DMS114 treated with DMSO at 0.1 percent for 48 hours (cell line): ENCODE results near the gene CYP26C1.

Experiments used
- DNase-seq: peaks from one replicate; lab custom pipeline; 2025; ENCODE audit not compliant: unreplicated experiment; lab: John Stamatoyannopoulos, UW

The CYP26C1 gene

DNA sequence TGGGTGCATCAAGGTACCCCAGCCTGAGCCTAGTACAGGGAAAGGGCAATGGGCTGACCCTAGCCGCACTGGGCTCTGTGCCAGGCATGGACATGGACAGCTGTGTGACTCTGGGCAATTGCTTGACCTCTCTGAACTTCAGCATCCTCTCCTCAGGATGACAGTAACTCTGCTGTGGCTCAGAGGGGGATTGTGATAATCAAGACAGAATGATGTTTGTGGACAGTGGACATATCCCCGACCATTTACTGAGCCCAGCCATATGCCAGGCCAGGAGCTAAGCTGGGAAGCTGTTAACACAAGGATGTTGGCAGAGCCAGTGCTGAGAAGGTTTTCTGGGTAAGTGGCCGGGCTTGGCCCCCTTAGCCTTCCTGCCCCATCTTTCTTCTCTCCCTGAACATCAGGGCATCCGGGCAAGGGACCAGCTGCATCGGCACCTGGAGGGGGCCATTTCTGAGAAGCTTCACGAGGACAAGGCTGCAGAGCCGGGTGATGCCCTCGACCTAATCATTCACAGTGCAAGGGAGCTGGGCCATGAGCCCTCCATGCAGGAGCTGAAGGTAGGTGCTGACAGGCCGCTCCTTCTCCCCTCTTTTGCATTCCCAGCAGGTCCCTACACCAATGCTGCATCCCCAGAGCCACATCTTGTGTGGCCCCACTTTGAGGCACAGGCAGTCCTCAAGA lies 3.5 kb downstream of the CYP26C1 start:
- DNase-seq = no peak

DNA sequence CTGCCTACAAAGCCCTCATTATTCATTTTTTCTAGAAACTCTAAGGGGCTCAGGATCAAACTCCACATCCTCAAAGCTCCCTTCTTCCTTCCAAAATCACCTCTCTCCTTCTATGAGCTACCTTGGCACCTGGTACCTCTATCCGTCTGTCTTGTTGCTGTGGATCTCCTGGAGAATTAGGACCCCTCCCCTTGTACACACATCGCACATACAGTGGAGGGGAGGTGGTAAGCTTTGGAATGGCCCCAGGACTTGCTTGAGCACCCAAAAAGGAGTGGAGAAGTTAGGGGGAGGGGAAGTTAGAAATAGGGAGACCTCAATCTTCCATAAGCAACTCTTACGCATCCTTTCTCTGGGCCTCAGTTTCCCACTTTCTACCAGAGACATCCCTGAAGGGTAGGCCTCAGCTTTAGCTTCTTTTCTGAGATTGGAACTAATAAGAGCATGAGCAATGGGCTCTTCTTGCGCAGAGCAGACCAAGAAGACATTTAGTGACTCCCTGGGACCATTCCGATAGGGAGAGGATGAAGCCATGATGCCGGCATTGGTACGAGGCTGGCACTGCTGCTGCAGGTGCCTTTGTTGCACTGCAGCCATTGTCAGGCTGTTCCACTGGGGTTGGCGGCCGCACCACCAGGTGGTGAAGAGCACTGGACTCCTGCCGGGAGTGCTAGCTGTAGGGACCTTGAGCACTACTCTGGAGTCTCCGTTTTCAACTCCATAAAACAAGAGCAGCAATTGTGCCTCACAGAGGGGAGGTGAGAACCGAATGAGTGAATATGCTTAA lies 4.5 kb downstream of the CYP26C1 start:
- DNase-seq = no peak

DNA sequence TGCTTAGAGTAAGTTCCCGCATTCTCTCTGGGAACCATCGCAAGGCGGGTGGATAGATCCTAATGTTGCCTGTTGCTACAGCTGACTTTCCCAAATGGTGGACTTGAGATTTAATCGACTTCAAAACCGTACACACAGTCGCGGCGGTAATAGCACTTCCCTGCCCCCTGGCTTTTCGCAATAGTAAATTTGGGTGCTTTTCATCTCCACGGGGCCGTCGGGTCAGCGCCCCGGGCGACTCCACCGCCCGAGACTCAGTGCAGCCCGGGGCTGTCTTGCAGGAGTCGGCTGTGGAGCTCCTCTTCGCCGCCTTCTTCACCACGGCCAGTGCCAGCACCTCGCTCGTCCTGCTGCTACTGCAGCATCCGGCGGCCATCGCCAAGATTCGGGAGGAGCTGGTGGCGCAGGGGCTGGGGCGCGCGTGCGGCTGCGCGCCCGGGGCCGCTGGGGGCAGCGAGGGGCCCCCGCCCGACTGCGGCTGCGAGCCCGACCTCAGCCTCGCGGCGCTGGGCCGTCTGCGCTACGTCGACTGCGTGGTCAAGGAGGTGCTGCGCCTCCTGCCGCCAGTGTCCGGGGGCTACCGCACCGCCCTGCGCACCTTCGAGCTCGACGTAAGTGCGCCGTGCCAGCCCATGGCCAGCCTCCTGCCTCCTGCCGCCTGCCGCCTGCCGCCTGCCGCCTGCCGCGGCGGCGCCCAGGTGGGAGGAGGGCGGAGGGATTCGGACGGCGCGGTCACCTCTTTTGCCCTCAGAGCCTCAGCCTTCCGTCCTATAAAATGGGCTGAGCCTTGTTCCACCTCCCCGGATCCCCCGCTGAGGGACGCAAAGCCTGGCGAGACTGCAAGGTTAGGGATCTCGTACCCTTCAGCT lies 5.3 kb downstream of the CYP26C1 start:
- no peak for DNase-seq

DNA sequence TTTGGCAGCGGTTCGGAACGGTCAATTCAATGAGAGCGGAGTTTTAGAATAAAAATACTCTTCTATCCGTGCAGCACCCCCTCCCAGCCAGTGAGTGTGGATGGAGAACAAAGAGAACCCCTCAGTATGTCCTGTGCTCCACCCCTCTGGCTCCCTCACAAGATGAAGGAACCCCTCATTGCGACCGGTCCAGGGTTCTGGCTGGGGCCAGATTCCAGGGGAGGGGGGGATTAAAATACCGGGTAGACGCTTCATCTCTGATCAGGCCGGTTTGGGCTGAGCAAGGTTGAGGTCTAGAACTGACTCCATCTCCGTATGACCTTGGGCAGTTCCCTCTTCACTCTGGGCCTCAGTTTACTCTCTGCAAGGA lies 5.9 kb downstream of the CYP26C1 start:
- no peak for DNase-seq

DNA sequence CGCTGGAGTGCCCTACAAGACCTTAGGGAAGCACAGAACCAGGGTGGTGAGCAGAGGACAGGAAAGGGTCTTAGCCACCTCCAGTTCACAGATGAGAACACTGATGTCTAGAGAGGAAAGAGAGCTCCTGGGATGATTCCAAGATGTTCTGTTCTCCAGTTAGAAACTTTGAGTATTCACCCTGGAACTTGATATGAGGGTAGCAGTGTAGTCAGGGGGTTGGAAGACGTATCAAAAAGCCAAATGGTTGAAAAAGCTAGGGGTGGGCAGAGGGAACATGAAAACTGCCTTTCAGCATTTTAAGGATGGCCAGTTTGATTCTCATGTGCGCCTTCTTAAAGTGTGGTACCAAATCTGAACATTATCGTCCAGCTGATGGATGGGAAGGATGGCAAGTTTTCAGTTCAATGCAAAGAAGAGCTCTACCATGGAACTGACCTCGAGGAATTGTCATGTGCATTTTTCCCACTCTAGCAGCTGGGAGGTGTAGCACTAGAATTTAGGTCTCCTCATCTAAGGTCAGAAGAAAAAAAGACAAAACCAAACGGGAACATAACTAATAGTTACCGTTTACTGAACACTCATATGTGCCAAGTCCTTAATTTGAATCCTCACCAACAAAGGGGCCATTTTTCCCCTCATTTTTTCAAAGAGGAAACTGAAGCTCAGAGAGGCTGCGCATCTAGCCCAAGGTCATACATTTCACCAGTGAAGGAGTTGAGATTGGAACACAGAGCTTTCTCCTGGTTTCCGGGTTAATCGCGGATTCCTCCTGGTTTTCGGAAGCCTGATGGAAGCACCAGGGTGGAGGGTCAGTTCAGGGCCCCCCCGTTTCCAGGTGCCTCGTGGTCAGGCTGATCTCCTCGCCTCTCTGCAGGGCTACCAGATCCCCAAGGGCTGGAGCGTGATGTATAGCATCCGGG lies 7.1 kb downstream of the CYP26C1 start:
- DNase-seq = no peak

DNA sequence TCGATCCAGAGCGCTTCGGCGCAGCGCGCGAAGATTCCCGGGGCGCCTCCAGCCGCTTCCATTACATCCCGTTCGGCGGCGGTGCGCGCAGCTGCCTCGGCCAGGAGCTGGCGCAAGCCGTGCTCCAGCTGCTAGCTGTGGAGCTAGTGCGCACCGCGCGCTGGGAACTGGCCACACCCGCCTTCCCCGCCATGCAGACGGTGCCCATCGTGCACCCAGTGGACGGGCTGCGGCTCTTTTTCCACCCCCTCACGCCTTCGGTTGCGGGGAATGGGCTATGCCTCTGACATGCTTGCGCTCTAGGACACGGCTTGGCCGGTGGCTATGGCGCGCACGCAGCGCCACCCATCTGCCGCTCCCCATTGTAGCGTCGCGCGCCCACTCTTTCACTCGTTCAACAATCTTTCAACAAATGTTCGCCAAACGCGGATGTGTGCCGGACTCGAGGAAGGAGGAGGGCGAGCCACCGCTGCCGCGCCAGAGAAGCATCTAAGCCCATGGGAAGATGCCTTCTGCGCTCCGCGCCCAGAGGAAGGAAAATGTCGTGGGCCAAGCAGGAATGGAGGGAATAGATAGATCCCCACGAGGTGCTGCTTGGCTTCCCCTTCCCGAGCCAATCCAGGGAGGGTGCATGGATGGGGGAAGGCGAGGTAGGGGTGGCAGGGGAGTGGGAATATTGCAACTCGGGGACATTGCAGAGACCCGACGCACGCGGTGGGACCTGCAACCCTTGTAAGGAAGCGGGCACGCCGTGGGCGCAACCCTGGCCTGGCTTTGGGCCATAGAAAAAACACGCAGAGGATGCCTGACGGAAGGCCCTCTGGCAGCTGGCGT lies 8.0 kb downstream of the CYP26C1 start:
- peak; percentile 22 for DNase-seq

DNA sequence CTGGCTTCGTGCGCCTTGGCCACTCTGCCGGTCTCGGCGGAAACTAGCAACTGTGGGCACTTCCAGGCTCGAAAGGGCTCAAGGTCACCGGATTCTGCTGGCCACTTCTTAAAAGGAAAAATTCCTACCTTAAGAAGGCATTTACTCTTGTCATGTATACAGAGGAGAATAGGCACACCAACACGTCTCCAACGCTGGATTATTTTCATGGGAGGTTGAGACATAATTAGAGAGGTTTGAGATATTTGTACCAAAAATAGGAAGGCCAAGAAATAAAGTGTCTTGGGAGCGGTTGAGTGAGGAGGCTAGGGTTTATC lies 8.6 kb downstream of the CYP26C1 start:
- no peak for DNase-seq

DNA sequence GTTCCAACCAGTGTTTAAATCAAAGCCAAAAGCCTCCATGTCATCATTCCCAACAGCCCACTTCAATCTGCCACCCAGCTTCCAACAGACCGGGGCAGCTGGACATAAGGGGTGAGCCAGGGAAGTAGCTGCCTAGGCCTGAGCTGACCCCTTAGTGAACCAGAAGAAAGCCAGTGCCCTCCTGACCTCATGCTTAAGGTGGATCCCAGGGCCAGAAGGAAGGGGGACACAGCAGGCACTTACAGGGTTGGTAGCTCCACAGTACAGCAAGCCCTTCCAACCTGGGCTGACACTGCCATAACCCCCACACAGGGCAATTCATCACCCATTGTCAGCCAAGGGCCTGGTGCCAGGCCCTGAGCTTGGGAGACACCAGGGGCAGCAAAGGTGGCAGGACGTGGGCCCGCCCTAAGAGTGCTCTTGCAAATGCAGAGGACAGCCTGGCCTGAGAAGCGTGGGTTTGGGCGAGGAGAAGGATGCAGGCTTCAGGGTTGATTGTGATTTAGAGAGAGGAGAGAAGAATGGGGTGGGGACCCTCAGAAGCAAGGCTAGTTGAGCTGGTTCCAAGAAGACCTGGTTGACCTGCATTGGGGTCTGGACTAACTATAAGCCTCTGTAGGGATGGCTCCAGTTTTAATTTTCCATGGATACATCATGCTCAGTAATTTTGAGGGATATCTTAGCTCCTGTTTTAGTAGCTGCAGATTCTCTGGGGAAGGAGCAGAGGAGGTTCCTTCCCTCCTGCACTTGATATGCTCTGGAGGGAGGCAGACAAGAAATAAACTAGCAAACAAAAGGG lies 10.0 kb downstream of the CYP26C1 start:
- DNase-seq = no peak

DNA sequence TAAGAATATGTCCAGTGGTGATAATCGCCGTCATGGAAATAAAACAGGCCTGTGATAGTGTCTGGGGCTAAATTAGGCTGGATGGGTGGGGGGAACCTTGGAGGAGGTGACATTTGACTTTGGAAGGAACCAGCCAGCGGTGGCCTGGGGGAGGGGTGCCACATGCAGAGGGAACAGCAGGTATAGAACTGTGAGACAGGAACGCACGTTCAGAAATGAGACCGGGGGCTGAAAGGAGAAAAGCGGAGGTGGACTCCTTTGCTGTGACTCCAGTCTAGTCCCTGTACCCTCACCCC lies 10.5 kb downstream of the CYP26C1 start:
- DNase-seq = no peak

DNA sequence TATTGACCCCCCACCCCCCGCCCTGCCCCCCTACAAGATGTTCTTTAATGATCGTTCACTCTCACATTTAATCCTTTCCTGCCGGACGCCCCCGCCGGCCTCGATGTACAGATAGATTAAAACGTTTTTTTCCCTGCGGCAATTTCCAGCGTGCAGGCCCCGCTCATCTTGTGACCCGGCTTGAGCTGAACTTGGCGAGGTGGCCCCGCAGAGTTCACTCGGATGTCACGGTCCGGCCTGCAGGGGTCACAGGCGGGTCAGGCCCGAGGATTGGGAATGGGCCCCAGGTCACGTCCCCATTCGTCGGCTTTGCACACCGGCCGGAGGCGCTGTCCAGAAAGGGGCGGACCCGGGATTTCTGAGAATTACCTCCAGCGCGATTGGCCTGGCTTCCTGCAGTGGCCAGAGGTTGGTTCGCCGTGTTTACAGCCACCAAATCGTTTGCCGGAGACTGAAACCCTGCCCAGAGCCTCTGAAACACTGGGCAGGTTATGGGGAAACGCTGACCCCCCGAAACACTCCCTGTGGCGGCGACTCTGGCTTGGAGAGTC lies 11.2 kb downstream of the CYP26C1 start:
- no peak for DNase-seq

DNA sequence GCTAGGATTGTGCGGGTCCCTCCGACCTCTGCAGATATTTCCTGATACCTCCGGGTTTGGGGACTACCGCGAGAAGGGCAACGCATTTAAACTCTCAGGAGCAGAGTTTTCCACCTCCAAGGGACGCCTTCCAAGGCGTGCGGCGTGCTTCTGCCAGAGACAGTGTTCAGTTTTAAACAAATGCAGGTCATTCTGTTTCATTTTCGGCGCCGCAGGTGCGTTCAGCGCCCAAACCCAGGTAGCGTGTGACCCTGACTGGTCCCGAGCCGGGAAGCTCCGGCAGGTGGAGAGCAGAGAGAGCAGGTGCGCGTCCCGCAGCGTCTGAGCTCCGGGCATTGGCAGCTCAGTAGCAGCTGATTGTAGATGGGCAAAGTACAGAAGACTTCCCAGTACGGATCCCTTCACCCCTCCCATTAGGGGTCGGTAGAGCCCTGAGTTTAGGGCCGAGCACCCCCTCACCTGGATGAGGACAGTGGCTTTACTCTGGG lies 11.7 kb downstream of the CYP26C1 start:
- no peak for DNase-seq

DNA sequence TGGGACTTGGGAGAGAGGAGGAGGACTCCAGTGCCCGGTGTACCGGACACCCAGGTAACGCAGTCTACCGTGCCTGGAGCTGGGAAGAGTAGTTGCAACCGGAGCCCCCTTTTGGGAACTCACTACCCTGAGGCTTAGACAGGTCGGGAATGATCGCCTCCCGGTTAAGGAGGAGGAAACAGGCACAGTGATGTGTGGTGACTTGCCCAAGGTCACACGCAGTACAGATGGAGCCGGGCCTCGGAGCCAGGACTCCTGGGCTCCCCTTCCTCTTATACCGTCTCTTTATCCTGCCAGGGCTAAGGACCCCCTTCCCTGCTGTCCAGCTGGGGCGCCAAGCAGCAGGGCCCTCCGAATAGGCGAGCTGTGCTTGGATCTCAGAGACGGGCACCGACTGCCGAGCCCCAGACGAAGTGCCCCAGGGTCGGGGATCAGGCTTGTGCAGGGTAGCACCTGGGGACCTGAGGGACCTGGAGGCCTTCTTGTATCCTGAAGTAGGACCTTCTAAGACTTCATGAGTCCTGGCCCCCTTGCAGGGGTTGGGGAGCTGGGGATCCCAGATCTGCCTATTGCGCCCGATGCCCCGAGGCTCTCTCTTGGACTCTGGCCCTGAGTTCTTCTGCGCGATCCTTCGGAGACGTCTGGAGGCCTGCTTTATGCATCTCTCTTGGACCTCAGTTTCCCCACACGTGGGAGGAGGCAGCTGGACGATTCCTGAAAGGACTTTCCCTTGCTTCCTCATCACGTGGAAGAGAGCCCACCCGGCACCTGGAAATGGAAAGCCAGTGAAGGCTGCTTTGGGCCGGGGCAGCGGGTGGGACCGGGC lies 12.3 kb downstream of the CYP26C1 start:
- no peak for DNase-seq

DNA sequence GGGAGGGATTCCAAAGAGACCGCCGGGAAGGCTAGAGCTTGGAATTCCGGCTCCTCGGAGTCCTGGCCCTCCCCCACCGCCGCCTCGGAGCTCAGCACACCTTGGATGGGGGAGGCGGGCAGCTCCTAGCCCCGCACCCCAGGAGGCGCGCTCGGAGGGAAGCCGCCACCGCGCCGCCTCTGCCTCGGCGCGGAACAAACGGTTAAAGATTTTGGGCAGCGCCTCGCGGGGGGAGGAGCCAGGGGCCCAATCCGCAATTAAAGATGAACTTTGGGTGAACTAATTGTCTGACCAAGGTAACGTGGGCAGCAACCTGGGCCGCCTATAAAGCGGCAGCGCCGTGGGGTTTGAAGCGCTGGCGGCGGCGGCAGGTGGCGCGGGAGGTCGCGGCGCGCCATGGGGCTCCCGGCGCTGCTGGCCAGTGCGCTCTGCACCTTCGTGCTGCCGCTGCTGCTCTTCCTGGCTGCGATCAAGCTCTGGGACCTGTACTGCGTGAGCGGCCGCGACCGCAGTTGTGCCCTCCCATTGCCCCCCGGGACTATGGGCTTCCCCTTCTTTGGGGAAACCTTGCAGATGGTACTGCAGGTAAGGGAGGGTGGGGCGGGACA lies 13.0 kb downstream of the CYP26C1 start, which contains the start of gene CYP26A1:
TSS of gene CYP26A1 (plus strand) at position 355 of the 608 bp plus-strand sequence. CDS start at position 397, 42 bp downstream.
- DNase-seq = no peak

DNA sequence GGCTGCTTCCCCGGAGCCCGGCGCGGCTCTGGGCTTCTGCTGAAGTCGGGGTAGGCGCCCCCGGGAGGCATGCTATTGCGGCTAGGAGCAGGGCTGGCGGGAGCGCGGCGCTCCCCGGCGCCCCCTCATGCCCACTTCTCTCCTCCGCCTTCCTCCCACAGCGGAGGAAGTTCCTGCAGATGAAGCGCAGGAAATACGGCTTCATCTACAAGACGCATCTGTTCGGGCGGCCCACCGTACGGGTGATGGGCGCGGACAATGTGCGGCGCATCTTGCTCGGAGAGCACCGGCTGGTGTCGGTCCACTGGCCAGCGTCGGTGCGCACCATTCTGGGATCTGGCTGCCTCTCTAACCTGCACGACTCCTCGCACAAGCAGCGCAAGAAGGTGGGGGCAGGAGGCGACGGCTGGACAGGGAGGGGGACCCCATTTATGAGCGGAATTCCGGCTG lies 13.6 kb downstream of the CYP26C1 start:
- peak; percentile 18 for DNase-seq

DNA sequence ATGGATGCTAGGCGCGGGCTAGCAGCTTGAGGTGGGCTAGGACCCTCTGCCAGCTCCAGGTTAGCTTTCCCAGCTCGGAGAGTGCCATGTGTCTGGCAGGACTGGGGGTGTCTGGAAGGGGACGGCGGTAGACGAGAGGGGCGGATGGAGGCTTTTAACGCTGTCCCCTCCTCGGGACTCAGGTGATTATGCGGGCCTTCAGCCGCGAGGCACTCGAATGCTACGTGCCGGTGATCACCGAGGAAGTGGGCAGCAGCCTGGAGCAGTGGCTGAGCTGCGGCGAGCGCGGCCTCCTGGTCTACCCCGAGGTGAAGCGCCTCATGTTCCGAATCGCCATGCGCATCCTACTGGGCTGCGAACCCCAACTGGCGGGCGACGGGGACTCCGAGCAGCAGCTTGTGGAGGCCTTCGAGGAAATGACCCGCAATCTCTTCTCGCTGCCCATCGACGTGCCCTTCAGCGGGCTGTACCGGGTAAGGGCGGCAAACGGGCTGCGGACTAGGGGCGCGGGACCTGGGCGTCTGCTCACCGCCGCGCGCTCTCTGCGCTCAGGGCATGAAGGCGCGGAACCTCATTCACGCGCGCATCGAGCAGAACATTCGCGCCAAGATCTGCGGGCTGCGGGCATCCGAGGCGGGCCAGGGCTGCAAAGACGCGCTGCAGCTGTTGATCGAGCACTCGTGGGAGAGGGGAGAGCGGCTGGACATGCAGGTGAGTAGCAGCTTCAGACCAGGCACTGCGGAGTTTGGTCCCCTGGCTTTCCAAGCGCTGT lies 14.2 kb downstream of the CYP26C1 start:
- DNase-seq = no peak

DNA sequence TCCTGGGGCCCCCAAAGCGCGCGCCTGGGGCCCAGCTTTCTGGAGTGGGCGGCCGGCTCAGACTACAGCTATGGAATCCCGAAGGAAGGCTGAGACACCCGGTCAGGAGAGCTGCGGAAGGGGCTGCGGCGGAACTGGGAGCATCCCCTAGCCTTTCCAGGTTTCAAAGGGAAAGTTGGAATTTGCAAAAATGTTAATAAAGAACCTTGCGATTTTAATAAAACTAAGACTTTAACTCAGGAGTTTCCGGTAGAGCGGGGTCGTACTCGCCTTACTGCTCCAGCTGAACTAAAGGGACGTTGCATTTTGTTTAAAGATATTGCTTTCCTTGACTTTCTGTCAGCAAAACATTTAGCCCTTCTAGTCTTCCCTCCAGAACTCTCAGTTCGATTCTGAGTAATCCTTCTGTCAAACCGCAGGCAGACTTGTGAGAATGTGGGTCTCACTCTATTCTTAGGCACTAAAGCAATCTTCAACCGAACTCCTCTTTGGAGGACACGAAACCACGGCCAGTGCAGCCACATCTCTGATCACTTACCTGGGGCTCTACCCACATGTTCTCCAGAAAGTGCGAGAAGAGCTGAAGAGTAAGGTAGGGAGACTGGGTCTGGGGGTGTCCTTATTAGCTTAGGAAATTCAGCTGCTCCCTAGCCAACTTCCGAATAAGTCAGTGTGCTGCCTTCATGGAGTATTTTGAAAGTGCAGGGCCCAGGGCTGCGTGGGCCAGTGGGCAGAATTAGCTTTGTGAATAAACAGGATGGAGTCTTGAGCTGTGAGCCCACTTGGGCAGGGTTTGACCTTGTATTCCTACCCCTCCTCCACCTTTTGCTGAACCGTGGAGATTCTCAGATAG lies 15.0 kb downstream of the CYP26C1 start:
- no peak for DNase-seq
